GM18511 (cell line): ENCODE results near the gene SLCO4A1.

ENCODE experiments used
- ATAC-seq: cut with Tn5 transposase; IDR thresholded peaks from one replicate; pipeline ENCODE4 v1.9.1; 2021; ENCODE audit warnings: mild to moderate bottlenecking, moderate library complexity; ENCODE audit not compliant: unreplicated experiment

SLCO4A1 gene

DNA sequence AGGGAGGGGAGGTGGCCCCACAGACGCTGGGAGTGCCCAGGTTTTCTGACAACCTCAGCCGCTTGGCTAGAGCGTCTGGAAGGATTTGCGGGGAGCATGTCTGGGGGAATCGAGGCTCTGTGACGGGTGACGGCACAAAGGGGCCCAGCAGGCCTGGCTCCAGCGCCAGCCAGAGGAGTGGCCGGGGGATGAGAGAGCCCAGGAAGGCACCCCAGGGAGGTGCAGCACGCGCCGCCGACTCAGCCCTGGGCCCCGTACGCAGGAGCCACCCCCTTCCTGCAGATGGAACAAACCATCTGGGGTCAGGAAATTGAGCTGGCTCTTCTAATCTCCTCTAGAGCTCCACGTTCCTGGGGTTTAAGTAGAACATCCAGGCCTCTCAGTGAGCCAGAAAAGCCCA is 5.9 kb upstream of the SLCO4A1 start:
- no peak for ATAC-seq

DNA sequence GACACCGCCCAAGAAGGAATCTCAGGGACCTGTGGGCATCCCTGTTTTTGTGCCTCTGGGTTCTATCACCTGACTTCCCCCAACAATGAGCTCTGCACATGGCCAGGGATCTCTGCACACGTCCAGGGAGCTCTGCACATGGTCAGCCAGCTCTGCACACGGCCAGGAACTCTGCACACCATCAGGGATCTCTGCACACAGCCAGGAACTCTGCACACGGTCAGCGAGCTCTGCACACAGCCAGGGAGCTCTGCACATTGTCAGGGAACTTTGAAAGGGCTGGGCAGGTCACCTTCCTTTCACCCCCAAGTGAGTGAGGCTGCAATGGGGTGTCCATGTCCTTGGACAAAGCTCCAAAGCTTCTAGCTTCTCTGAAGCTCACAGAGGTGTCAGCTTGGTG is 5.2 kb upstream of the SLCO4A1 start:
- ATAC-seq, result no peak

DNA sequence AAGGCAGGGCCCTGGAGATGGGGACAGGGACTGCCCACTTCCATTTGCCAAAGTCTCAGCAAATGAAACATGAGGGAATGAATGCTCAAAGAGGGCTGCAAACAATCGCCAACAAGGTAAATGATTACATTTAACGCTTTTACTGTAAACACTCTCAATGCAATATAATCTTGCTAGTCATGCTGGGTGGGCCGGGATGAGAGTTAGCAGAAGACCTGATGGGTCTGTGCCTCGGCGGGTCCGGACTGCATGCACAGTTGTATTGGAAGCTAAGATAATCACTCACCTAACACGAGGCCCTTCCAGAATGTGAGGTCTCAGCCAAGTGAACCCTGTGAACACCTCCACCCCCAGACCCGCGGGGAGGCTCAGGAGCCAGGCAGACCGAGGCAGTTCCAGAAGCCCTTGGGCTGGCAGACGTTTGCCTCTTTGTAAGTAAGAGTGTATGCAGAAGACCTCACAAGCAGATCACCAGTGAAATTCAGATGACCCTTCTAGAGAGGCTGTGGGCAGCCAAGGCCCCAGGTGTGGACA is 4.7 kb upstream of the SLCO4A1 start:
- ATAC-seq, result no peak

DNA sequence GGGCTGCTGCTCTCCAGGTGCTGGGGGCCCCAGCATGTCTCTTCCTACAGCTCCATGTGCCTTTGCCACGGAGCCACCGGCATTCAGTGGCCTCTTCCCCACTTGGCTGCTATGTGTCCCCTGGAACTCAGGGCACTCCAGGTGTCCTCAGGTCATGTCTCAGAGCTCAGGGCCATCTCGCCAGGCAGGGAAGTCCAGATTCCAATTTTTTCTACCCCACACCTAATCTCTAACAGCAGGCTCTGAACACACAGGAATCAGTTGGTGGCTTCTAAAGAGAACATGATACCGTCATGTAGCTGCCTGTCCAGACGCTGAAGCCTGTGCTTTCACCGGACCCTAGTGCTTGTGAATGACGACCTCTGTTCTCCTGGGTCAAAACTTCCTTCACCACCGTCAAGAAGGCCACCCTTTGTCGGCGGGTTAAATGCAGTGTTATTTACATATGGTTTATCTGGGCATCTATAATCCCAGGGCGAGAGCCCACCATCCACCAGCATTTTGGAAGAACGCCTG is 4.2 kb upstream of the SLCO4A1 start:
- ATAC-seq, result no peak

DNA sequence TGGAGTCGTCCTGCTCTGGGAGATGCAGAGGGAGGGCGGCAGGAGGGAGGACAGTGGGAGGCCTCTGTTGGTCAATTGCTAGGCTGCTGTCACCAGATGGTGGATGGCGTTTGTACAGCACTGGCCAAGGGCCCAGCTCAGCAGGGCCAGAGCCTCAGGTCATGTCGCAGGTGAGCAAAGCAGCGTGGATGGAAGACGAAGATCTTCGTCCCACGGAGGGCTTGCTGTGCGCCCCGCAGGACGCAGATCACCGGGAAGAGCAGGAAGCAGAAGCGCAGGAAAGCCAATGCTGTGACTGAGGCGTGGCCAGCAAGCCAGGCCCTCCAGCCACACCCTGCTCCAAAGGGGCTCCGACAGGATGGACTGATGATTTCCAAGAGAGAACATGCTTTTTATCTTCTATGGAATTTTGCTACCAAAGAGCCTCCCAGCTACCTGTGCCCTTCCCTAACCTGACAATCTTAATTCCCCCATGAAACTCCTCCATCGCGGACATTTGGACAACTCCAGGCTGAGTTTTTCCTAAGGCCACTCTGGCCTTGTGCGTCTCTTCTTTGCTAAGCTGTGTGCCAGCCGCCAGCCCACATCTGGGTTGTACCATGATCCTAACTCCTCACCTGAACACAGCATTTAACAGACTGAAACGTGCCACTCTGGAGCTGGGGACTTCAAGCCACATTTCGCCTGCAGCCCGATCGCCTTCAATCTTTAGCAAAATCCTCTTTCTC is 3.5 kb upstream of the SLCO4A1 start:
- no peak for ATAC-seq

DNA sequence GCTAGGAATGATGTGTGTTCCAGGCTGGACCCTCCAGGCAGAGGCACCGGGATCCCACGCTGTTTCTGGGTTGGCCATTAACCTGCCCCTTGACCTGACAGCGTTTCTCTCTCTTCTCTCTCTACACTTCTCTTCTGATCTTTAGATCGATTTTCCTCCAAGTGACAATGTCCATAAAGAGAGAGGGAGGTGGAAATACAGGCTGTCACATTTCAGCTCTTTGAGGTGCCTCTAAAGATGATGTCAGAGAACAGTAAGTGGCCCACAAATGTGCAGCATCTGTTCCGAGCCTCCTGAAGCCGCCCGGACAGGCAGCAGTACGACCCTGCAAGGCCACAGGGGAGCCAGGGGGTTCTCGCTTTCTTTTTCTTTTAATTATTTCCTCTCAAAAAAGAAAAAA is 2.5 kb upstream of the SLCO4A1 start:
- no peak for ATAC-seq

DNA sequence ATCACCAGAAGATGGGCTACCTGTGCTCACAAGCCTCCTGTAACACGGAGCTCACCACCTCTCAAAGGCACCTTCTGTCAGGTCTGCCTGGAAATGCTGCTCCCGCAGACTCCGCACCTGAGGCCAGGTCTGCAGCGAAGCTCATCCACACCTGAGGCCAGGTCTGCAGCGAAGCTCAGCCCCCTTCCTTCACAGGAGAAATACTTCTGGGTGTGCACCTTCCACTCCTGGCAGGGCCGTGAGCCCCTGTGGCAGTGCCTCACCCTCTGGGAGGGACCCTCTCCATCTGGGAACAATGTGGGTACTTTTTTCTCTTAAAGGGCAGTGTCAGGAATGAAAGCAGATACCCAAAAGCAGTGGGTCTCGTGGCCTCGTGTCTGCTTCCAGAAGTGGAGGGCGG is 1.4 kb upstream of the SLCO4A1 start:
- ATAC-seq, result no peak

DNA sequence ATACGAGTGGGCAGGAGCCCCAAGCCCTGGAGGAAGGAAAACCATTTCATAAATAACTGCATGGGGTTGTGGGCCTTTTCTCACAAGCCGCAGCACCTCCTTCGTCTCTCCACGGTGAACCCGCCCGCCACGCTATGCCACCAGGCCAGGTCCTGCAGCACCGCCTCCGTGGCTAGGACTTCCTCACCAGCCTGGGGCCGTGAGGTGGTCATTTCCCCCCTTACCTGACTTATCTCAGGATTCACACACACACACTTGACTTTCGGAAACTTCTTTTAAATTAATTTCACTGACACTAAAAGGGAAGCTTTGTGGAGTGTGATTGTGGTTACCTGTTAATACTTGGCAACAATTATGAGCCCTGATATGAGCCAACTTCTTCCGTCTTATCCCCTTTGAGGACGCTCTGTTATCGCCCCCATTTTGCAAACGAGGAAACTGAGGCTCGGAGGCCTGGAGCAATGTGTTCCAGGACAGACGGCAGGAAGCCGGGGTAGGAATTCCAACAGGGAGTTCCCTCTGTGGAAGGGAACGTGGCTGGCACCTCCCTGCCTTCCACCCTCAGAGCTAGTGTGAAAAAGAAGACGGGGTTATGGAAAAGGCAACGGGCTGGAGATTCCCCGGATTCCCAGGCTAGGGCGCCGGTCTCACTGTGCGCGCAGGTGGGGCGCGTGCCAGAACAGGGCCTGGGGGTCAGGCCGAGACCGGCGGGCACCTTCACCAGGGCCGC is 817 bp upstream of the SLCO4A1 start:
- ATAC-seq, result no peak

DNA sequence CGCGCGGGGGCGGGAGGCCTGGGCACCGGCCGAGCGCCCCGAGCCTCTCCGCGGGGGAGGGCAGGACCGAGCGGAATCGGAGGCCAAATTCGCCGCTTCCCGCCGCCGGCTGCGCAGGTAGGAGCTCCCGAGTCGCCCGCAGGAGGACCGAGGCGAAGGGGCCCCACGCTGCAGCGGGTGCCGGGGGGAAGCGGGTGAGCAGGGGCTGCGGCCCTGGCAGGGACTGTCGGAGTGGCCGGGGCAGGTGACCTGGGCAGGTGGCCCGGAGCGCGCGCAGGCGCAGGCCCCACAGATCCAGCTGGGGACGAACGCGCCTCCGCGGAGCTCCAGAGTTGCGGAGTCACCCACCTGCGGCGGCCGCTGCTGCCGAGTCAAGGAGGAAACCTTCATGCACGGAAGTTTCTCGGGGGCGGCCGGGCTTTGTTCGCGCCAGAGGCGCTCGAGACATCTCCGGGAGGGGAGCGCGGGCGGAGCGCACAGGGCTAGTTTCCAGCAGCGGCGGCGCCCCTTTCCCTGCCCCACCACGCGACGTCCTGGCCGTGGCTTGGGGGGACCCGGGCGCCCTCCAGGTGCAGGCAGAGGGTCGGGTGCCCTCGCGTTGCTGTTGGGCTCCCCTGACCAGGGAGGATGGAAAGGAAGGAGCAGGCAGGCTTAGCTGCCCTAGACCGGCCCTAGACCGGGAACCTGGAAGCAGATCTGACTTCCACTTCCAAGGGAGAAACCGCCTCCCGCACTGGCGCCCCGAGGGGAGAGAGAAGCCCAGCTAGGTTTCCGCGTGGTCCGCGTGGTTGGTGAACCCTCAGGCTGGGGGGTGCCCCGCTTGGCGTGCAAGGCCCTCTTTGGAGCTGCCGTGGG is 590 bp downstream of the SLCO4A1 start:
- ATAC-seq, result peak; percentile 31

DNA sequence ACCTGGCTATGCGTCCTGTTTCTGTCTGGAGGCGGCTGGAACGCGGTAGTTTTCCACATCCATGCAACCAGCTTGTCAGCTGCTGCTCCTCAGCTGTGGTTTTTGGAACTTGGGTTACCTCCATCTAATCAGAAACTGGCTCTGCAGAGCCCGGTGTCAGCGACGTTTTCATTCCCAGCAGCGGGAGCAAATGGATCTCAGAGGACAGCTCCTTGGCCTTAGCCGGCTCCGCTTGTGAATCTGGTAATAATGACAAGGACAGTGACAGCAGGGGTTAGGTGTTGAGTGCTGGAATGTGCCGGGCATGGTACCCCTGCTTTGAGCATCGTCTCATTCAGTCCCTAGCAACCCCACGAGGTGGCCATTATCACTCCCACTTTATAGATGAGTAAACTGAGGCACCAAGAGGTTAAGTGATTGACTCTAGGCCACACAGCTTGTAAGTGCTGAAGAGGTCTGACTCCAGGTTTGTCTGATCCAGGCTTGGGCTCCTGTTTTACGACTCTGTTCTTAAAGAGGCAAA is 1.3 kb downstream of the SLCO4A1 start:
- ATAC-seq, result no peak

DNA sequence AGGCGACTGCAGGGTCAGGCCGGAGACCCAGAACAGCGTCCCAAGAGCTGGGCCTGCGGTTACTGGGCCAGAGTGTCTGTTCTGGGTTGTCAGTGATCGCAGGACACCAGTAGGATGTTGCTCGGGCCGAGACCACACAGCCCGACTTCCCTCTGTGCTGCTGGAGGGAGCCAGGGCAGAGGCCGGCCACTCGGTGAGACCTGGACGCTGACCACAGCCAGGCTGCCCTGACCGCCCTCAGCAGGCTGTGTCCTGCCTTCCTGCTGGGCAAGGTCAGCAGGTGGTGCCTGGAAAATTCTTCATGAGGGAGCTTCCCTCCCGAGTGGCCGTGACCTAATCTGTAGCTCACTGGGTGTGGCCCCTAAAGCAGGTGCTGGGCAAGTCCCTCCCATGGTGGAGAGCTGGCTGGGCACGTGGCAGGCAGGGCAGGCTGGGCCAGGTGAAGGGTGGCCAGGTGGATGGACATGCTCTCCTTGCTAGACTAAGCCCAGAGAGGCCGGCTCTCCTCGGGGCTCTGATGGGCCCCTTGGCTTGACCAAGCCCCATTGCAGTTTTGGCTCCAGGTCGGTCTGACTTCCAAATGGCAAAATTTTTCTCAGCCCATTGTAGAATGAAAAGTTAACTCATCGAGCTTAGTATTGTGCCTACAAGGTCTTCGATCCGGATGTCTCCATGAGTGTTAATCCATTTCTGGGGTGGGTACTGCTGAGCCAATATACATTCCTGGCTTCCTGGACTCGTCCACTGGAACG is 1.9 kb downstream of the SLCO4A1 start:
- no peak for ATAC-seq

DNA sequence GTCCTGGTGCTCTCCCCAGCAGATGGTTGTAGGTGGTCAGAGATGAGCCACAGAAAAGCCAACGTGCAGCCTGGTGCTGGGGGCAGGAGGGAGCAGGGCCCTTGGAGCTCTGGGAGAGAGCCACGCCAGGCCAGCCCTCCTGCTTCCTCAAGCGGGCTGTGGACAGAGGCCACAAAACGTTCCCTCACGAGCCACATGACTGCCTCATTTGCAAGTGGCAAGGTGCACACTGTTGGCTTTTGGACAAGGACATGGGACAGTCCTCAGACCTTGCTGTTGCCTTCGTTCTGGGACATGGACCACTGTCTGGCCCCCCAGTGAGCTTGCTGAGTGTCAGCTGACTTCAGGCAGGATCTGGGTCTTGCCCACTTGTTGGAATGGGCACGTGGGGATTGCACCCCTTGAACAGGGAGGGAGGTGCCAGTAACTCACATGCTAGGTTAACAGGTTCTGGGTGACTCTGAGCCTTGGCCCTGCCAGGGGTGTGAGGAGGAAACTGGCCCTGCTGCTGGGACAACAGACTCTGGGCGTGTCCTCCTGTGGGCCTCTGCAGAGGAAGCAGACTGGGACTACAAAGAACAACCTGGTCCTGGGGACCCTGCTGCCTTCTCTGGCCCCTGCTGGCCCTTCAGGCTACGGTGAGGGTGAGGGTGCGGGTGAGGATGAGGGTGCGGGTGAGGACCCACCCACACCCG is 2.6 kb downstream of the SLCO4A1 start:
- ATAC-seq, result no peak

DNA sequence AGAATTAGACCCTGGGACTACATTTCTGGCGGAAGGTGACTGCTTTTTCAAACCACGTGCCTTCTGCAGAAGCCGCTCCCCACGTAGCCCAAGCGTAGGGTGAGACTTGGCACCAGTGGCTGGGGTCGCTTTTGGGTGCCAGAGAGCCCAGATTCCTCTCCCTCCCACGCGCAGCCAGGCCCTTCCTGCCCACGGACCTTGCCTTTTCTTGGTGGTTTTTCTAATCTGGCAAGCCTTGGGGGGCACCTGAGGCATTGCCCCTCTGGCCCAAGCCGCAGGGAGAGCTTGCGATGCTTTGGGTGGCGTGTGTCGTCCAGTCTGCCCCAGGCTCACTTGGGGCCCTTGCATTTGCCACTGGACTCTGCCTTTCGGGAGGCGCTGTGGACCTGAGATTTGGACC is 3.3 kb downstream of the SLCO4A1 start:
- ATAC-seq, result no peak

DNA sequence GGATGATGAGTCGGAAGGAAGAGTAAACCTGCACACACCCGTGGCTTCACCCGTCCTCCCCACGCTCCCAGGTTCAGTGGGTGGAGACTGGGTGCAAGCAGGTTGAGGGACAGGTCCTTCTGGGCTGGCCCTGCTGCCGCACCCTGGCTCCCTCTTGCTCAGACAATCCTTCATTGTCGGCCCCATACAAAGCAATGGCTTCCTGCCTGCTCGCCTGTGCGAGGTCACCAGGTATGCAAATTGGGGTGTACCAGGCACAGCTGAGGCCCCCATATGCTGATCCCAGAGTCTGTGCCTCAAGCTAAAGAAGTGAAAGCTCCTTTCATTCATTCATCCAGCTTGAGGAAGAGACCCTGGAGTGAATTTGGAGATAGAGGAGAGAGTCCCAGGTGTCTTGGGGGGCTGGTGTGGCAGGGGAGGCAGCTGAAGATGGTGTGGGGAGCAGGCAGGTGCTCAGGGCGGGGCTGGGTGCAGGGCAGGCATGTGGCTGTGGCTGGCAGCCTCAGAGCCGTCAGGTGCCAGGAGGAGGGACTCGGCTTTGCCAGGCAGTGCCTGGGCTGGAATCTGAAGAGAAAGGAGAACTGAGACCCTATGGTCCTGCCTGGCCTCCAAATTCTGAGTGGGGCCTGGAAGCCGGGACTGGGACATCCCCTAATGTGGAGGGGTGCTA is 4.7 kb downstream of the SLCO4A1 start:
- no peak for ATAC-seq

DNA sequence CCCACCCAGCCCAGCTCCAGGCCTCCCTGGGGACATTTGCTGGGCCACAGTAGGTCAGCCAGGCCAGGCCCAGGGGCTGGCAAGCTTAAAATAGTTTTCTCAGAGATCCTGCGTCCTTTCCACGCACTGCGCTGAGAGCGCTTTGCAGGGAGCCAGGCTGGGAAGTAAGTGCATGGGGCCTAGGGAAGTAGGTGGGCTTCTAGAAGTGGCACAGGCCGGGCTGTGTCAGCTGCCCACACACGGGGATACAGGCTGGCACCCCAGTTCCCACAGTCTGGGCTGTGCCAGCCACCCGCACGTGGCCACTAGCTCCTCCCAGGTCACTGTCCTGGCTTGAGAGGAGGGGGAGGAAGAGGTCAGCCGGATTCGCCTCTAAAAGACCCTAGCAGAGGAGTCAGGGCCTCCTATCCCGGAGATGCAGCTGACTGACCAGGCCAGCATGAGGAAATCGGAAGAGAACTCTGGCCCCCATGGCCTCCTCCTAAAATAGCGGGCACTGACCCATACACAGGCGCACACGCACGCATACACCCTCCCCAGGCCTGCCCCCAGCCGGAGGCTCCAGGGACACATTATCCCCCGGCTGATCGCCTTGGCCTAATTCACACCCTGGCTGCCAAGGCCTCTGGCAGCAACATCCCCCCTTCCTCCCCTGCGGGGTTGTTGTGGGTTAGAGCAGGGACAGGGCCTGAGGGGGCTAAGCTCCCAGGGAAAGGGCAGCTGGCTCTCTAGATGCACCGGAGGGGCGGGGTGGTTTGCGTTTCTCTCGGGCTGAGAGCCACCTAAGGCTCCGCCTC is 5.4 kb downstream of the SLCO4A1 start:
- ATAC-seq, result no peak

DNA sequence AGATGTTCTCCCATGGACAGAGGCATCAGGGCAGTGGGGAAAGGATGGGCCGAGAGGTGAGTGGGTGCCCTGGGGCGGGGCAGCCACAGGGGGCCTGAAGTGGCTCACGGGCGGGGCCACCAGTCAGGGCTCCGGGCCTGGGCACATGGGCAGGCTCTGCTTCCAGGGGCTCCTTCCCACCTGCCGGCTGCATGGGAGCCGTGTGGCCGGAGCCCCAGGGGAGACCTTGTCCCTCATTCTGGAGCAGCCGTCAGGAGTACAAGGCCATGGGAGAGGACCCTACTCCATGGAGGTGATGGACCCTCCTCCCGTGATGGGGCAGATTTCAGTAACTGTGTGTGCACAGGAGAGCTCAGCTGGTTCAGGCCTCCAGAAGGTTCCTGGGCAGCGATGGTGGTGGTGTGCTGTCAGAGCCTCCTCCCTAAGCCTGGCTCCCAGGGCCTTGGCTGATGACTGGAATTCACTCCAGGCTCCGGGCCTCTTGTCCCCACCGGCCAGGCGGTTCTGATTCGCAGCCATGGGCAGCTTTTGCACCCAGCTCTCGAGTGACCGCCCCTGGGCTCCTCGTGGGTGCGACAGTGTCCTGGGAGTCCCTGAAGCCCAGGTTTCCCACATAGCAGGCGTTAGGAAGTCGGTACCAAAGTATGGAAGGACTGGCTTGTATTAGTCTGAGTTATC is 6.2 kb downstream of the SLCO4A1 start:
- ATAC-seq, result no peak

DNA sequence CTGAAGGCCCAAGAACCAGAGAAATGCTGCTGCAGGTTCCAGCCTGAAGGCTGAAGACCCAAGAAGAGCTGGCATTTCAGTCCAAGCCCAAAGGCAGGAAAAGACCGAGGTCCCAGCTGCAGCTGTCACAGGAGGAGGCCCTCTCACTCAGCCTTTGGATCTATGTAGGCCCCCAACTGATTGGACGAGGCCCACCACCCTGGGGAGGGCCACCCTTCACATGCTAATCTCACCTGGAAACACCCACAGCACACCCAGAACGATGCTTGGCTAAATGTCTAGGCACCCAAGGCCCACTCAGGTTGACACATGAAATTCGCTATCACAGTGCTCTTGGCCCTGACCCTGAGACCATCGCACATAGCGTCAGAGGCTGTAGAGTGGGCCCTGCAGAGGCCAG is 6.8 kb downstream of the SLCO4A1 start:
- ATAC-seq, result no peak
